Mesodermal cell (in vitro differentiated cells): ENCODE measurements around the gene SCN2A.
"Not testable (repeated sequence)": the region's sequence is repeated elsewhere in the genome, so short reads cannot be mapped to it uniquely, and the experiment has no call there.

Source experiments
- H3K27ac ChIP-seq: 2 replicates; pipeline ENCODE4 v1.7.0; 2013; ENCODE audit warnings: mild to moderate bottlenecking, low read depth, low read length, moderate library complexity; ENCODE audit not compliant: severe bottlenecking
- H3K36me3 ChIP-seq: 2 replicates; pipeline ENCODE4 v1.7.1; 2013; ENCODE audit warnings: mild to moderate bottlenecking, low read length, moderate library complexity; ENCODE audit not compliant: control insufficient read depth, insufficient read depth
- H3K4me1 ChIP-seq: one replicate; pipeline ENCODE4 v1.7.1; 2013; ENCODE audit warnings: mild to moderate bottlenecking, low read length; ENCODE audit not compliant: insufficient read depth, control insufficient read depth, poor library complexity, severe bottlenecking
- H3K4me3 ChIP-seq: 2 replicates; pipeline ENCODE4 v1.7.0; 2013; ENCODE audit warnings: low read length, control low read depth, mild to moderate bottlenecking; ENCODE audit not compliant: insufficient read depth, poor library complexity, severe bottlenecking; ENCODE audit errors: extremely low read depth
- H3K9me3 ChIP-seq: 2 replicates; pipeline ENCODE4 v1.7.1; 2013; ENCODE audit warnings: mild to moderate bottlenecking, low read length, moderate library complexity; ENCODE audit not compliant: control insufficient read depth
- WGBS, 2 experiments: methylation state at CpG; one replicate each; pipeline ENCODE4 v1.1.5; 2013; ENCODE audit warnings: missing lambda C conversion rate in 2 of 2; ENCODE audit not compliant: insufficient coverage in 2 of 2; 5-methylcytosine and 5-hydroxymethylcytosine counted together

SCN2A gene

DNA sequence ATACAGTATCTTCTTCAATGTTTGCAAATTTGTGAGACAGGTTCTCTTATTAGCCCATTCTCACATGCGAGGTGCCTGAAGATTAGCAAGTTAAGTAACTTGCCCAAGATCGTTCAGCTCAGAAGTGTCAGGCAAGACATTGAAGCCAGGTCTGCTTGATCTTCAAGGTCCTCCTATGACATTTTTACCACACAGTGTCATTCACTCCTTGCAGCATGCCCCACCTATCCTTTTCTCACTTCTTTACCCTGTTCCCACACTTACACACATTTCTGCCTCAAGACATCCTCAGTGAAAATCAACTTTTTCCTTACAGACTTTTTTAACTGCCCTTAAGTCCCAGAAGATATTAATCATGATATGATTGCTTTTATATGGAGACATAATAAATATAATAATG lies 73.8 kb downstream of the SCN2A start:
- Histone ChIP-seq H3K9me3 (no peaks in the 10 kb centered on the region), H3K4me1 (no peaks in the 10 kb centered on the region), H3K36me3 (no peaks in the 10 kb centered on the region), H3K4me3 (no peak overlapping the region), H3K27ac (no peak overlapping the region)
- 89 to 94% methylated on average over 2 of the region's 2 CpGs for WGBS, 2 experiments

DNA sequence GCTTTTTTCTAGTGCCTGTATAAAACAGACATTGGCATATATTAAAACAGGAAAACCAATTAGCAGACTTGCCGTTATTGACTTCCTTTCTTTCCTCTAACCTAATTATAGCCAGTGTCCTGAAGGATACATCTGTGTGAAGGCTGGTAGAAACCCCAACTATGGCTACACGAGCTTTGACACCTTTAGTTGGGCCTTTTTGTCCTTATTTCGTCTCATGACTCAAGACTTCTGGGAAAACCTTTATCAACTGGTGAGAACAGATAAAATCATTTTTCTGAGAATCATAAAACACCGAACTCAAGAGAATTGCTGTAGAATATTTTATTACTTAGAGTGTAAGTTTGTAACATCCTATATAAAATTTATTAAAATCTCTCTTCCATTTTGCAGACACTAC lies 74.3 kb downstream of the SCN2A start:
- no peaks in the 10 kb centered on the region for H3K9me3 ChIP-seq
- no peak overlapping the region for H3K4me3 ChIP-seq
- H3K4me1 ChIP-seq = no peaks in the 10 kb centered on the region
- 100% methylated on average over 1 to 3 of the region's 4 CpGs for WGBS, 2 experiments
- no peak overlapping the region for H3K27ac ChIP-seq
- H3K36me3 ChIP-seq = no peaks in the 10 kb centered on the region

- 88 to 89% methylated on average over 3 to 4 of the region's 5 CpGs for WGBS, 2 experiments
- Histone ChIP-seq H3K27ac (no peak overlapping the region), H3K4me3 (no peak overlapping the region), H3K9me3 (no peaks in the 10 kb centered on the region), H3K4me1 (no peaks in the 10 kb centered on the region), H3K36me3 (no peaks in the 10 kb centered on the region)
Observed at GRCh38 chr2:165328272-165328671, 89.1 kb downstream of the SCN2A start.

DNA sequence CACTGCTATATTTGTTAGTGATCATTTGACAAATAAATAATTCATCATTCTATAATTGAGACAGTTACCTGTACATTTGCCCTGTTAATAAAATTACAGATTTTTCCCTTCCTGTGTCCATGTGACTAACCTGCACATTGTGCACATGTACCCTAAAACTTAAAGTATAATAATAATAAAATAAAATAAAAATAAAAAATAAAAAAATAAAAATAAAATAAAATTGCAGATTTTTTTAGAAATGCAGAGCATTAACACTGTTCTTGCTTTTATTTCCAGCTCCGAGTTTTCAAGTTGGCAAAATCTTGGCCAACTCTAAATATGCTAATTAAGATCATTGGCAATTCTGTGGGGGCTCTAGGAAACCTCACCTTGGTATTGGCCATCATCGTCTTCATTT lies 105.1 kb downstream of the SCN2A start:
- not testable (repeated sequence) for H3K36me3 ChIP-seq, H3K9me3 ChIP-seq, H3K27ac ChIP-seq, H3K4me1 ChIP-seq, H3K4me3 ChIP-seq
- WGBS, 2 experiments = 80% methylated on average over 1 of the region's 2 CpGs; no CpG with 5 or more reads in 1 of the 2 experiments

DNA sequence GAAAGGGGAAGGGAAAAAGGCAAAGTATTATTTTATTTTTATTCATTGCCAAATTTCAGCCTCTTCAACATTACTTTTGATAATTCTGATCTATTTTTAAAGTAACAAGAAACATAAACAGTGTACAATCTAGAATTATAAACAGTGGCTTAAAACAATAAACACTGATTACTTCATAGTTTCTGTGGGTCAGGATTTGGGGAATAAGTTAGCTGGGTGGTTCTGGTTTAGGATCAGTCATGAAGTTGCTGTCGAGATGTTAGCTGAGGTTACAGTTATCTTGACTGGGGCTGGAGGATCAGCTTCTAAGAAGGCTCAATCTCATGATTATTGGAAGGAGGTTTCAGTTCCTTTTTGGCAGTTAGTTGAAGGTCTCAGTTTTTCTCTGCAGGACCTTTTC lies 109.2 kb downstream of the SCN2A start:
- 89 to 90% methylated on average over 1 of the region's 1 CpG for WGBS, 2 experiments
- H3K9me3 ChIP-seq = no peaks in the 10 kb centered on the region
- H3K27ac ChIP-seq = no peak overlapping the region

DNA sequence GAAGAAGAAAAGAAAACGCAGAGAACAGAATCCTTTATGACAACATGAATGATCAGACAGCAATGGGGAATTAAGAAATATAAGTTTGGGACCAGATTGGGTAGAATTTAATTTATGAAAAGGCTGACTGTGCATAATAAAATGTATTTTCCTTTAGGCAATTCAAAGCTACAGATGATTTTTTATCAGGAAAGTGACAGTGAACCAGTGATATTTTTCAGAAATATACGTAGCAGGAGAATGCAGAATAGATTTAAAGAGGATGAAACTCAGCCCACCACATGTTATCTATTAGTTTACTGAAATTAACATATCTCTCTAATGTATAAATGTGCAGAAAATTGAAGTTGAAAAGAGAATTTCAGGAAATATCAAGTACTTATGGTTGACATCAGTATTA lies 110.0 kb downstream of the SCN2A start:
- Histone ChIP-seq H3K36me3 (no peaks in the 10 kb centered on the region), H3K4me3 (no peak overlapping the region), H3K9me3 (no peaks in the 10 kb centered on the region), H3K27ac (no peak overlapping the region), H3K4me1 (no peaks in the 10 kb centered on the region)
- WGBS, 2 experiments = 73 to 100% methylated on average over 1 of the region's 2 CpGs

More for the DNA sequence above, 109.2 kb downstream of the SCN2A start:
- Histone ChIP-seq H3K4me1 (no peaks in the 10 kb centered on the region), H3K36me3 (no peaks in the 10 kb centered on the region), H3K4me3 (no peak overlapping the region)

DNA sequence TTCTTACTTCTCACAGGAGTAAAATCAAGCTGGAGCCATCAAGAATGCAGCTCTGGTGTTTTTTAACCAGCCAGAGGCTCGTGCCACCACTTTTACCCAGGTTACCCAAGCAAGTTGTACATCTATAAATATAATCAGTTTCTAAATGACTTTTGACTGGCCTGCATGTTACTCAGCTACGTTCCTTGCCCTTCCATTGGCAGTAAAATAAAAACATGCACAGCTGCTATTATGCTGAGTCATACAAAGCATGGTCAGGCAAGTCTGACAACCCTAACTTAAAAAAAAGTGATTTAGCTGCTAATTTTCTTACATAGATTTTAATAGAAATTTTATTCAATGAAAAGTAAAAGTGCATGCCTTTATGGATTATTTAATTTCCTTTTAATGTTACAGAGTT lies 118.5 kb downstream of the SCN2A start:
- H3K27ac ChIP-seq = no peak overlapping the region
- WGBS, 2 experiments = 57 to 100% methylated on average over 1 of the region's 2 CpGs
- H3K4me3 ChIP-seq = no peak overlapping the region
- H3K36me3 ChIP-seq = no peaks in the 10 kb centered on the region
- H3K9me3 ChIP-seq = no peaks in the 10 kb centered on the region
- no peaks in the 10 kb centered on the region for H3K4me1 ChIP-seq

DNA sequence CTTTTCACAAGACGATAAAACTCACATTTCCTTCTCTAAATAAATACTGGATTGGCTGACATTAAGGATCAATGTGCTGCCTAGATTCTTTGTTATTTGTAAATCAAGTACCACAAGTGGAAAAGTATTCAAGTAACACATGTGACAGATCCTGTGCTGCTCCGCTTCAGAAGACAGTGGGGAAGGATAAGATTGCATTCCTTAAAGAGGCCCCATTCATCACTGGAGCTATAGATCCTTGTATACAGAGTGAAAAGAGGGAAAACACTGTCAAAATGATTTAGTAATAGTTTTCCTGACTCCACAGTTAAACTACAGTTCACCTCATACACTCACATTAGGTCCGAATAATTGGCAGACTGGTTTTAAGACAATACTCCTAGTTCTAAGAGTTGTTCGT lies 122.3 kb downstream of the SCN2A start:
- H3K4me1 ChIP-seq = no peaks in the 10 kb centered on the region
- H3K9me3 ChIP-seq = no peaks in the 10 kb centered on the region
- no peaks in the 10 kb centered on the region for H3K36me3 ChIP-seq
- no peak overlapping the region for H3K4me3 ChIP-seq
- no peak overlapping the region for H3K27ac ChIP-seq
- WGBS, 2 experiments = 89 to 100% methylated on average over 1 to 2 of the region's 4 CpGs

- Histone ChIP-seq H3K27ac (peak overlapping the region; percentile 10), H3K9me3 (no peaks in the 10 kb centered on the region), H3K4me3 (no peak overlapping the region), H3K36me3 (no peaks in the 10 kb centered on the region), H3K4me1 (no peaks in the 10 kb centered on the region)
- 73 to 80% methylated on average over 8 of the region's 11 CpGs for WGBS, 2 experiments
Observed at GRCh38 chr2:165369131-165369897, 130.1 kb downstream of the SCN2A start.

- Histone ChIP-seq H3K27ac (peak overlapping the region; percentile 10), H3K4me1 (no peaks in the 10 kb centered on the region), H3K36me3 (no peaks in the 10 kb centered on the region), H3K4me3 (no peak overlapping the region), H3K9me3 (no peaks in the 10 kb centered on the region)
- 100% methylated on average over 1 of the region's 2 CpGs; no CpG with 5 or more reads in 1 of the 2 experiments for WGBS, 2 experiments
Observed at GRCh38 chr2:165369898-165370296, 130.7 kb downstream of the SCN2A start.

- Histone ChIP-seq H3K4me3 (no peak overlapping the region), H3K27ac (no peak overlapping the region), H3K9me3 (no peaks in the 10 kb centered on the region), H3K36me3 (no peaks in the 10 kb centered on the region), H3K4me1 (no peaks in the 10 kb centered on the region)
- WGBS, 2 experiments = 48 to 61% methylated on average over 5 to 6 of the region's 6 CpGs
Observed at GRCh38 chr2:165371356-165371755, 132.1 kb downstream of the SCN2A start.
